Measurements from ENCODE around the gene MYL10. TPM values are rescaled to one million over a fixed set of nuclear protein-coding genes. Genes with fewer than 3 reads are reported as not detected.

The MYL10 gene
- total and polyA plus RNA-seq, 10 of the 15 experiments (the other 5 are each of a cell fraction or from before 2014, with no cell fraction given) = not detected

- BruUV-seq (replicated peaks) = no TSS peak
- ChIA-PET POLR2A (no interaction called here), SMC1A (ENCODE audit: uncharacterized antibody, unreplicated experiment) (no interaction called here), CTCF (no interaction called here), RAD21 (ENCODE audit: unreplicated experiment) (no interaction called here)
- intact Hi-C loops (cut with micrococcal nuclease; ENCODE audit: unreplicated experiment) = no loop called here
- H3K79me2 ChIP-seq (ENCODE audit: control insufficient read depth, insufficient read depth, low read length) = no peaks in the 10 kb centered on the region
- DNase-seq (ENCODE audit: low read depth, low spot score) (no peak), FAIRE-seq (no peak), ATAC-seq (no peak)
- H2AFZ ChIP-seq (ENCODE audit: control insufficient read depth, low read depth, low read length) = no peak overlapping the region
- no peaks in the 10 kb centered on the region for H4K20me1 ChIP-seq (ENCODE audit: control insufficient read depth, insufficient read depth)
- H3K27ac ChIP-seq (ENCODE audit: control insufficient read depth, insufficient read depth) = no peak overlapping the region
- H3K4me2 ChIP-seq (ENCODE audit: control insufficient read depth, insufficient read depth) = no peak overlapping the region
- no peaks in the 10 kb centered on the region for H3K36me3 ChIP-seq (ENCODE audit: control insufficient read depth in 2 of 2, insufficient read depth in 2 of 2, low read length in 1 of 2)
- in situ Hi-C loops (cut with MboI) = no loop called here
- WGBS (ENCODE audit: insufficient coverage, insufficient replicate concordance, low lambda C conversion rate, missing lambda C conversion rate) = 65% methylated on average over 20 of the region's 20 CpGs
- no peaks in the 10 kb centered on the region for H3K9me3 ChIP-seq (replicated peaks; ENCODE audit: control insufficient read depth, insufficient read depth, low read length)
- no peak for TF ChIP-seq NFYB (IDR thresholded peaks at IDR 0.05; ENCODE audit: insufficient read depth, low read depth, low read length)
- H3K4me3 ChIP-seq = no peak overlapping the region
- H3K27me3 ChIP-seq (replicated peaks in 1 of 2; ENCODE audit: control insufficient read depth in 2 of 2, insufficient read depth in 2 of 2, low read length in 1 of 2) = no peaks in the 10 kb centered on the region; a peak in 1 of 4 replicates
- H3K9ac ChIP-seq (ENCODE audit: control insufficient read depth, insufficient read depth, low read length) = no peak overlapping the region
- no peaks in the 10 kb centered on the region for H3K4me1 ChIP-seq (ENCODE audit: control insufficient read depth, insufficient read depth, low read length)
Measured at GRCh38 chr7:101618207-101618839, 10.8 kb downstream of the MYL10 start.

- Histone ChIP-seq H4K20me1 (ENCODE audit: control insufficient read depth, insufficient read depth) (no peaks in the 10 kb centered on the region), H3K4me2 (ENCODE audit: control insufficient read depth, insufficient read depth) (no peak overlapping the region), H3K27me3 (replicated peaks in 1 of 2; ENCODE audit: control insufficient read depth in 2 of 2, insufficient read depth in 2 of 2, low read length in 1 of 2) (no peaks in the 10 kb centered on the region; a peak in 1 of 4 replicates), H3K9me3 (replicated peaks; ENCODE audit: control insufficient read depth, insufficient read depth, low read length) (no peaks in the 10 kb centered on the region), H3K4me3 (no peak overlapping the region), H3K79me2 (ENCODE audit: control insufficient read depth, insufficient read depth, low read length) (no peaks in the 10 kb centered on the region), H2AFZ (ENCODE audit: control insufficient read depth, low read depth, low read length) (no peak overlapping the region), H3K9ac (ENCODE audit: control insufficient read depth, insufficient read depth, low read length) (no peak overlapping the region), H3K4me1 (ENCODE audit: control insufficient read depth, insufficient read depth, low read length) (no peaks in the 10 kb centered on the region), H3K36me3 (ENCODE audit: control insufficient read depth in 2 of 2, insufficient read depth in 2 of 2, low read length in 1 of 2) (no peaks in the 10 kb centered on the region), H3K27ac (ENCODE audit: control insufficient read depth, insufficient read depth) (no peak overlapping the region)
- ATAC-seq (no peak), DNase-seq (ENCODE audit: low read depth, low spot score) (no peak), FAIRE-seq (no peak)
- TF ChIP-seq EP300 (IDR thresholded peaks at IDR 0.05; ENCODE audit: borderline replicate concordance in 1 of 2, control insufficient read depth in 1 of 2, low read depth in 2 of 2, low read length in 2 of 2) (no peak), ZBTB40 (IDR thresholded peaks at IDR 0.05; ENCODE audit: borderline replicate concordance) (no peak), IKZF2 (IDR thresholded peaks at IDR 0.05) (no peak), HDGF (IDR thresholded peaks at IDR 0.05) (no peak), TCF3 (IDR thresholded peaks at IDR 0.05; ENCODE audit: borderline replicate concordance, insufficient read depth, low read depth, low read length) (no peak)
- BruUV-seq (replicated peaks) = no TSS peak
- ChIA-PET POLR2A (no interaction called here), CTCF (no interaction called here), SMC1A (ENCODE audit: uncharacterized antibody, unreplicated experiment) (no interaction called here), RAD21 (ENCODE audit: unreplicated experiment) (no interaction called here)
- WGBS (ENCODE audit: insufficient coverage, insufficient replicate concordance, low lambda C conversion rate, missing lambda C conversion rate) = 45% methylated on average over 4 of the region's 4 CpGs
- in situ Hi-C loops (cut with MboI) = no loop called here
- intact Hi-C loops (cut with micrococcal nuclease; ENCODE audit: unreplicated experiment) = no loop called here
Measured at GRCh38 chr7:101617451-101618206, 11.5 kb downstream of the MYL10 start.
